RWPE2 (cell line): ENCODE measurements around the gene TENM4.
"Not testable (repeated sequence)": the region's sequence is repeated elsewhere in the genome, so short reads cannot be mapped to it uniquely, and the experiment has no call there.

Source experiments
- ATAC-seq: fragments of 200-7000 bp; cut with Tn5 transposase; 3 replicates; pipeline ENCODE4 v1.9.1; 2021; ENCODE audit warnings: low read depth
- DNase-seq: peaks from one replicate; pipeline ENCODE4 v3.0.0-alpha.2; 2020; ENCODE audit warnings: low spot score
- H3K27ac ChIP-seq: fragments of 450-650 bp; 2 replicates; pipeline ENCODE4 v1.5.1; 2017; ENCODE audit warnings: mild to moderate bottlenecking; ENCODE audit not compliant: poor library complexity, severe bottlenecking
- H3K27me3 ChIP-seq: fragments of 250-450 bp; sonication (Bioruptor Pico); 2 replicates; pipeline ENCODE4 v1.5.1; 2021; ENCODE audit warnings: mild to moderate bottlenecking, moderate library complexity; ENCODE audit not compliant: insufficient read depth, poor library complexity, severe bottlenecking
- H3K36me3 ChIP-seq: fragments of 250-450 bp; sonication (Bioruptor Pico); 2 replicates; pipeline ENCODE4 v1.5.1; 2020; ENCODE audit warnings: low read depth, mild to moderate bottlenecking, moderate library complexity
- H3K4me1 ChIP-seq: fragments of 250-450 bp; sonication (Bioruptor Pico); 2 replicates; pipeline ENCODE4 v1.5.1; 2021; ENCODE audit warnings: mild to moderate bottlenecking, moderate library complexity; ENCODE audit not compliant: insufficient read depth, poor library complexity, severe bottlenecking
- H3K4me3 ChIP-seq: fragments of 250-450 bp; sonication (Bioruptor Pico); 2 replicates; pipeline ENCODE4 v1.5.1; 2021; ENCODE audit warnings: mild to moderate bottlenecking, moderate library complexity; ENCODE audit not compliant: severe bottlenecking
- H3K9me3 ChIP-seq: fragments of 250-450 bp; sonication (Bioruptor Pico); 2 replicates; pipeline ENCODE4 v1.5.1; 2021; ENCODE audit warnings: mild to moderate bottlenecking, moderate library complexity; ENCODE audit not compliant: severe bottlenecking
- CTCF ChIP-seq: fragments of 450-650 bp; IDR thresholded peaks from one replicate; pipeline ENCODE4 v1.5.1; 2017; ENCODE audit warnings: mild to moderate bottlenecking, moderate library complexity; ENCODE audit not compliant: poor library complexity, severe bottlenecking

Gene TENM4

GRCh38 chr11:78620159-78620558 is 820.7 kb downstream of the TENM4 start:
- no peaks in the 10 kb centered on the region for H3K4me1 ChIP-seq
- no peak overlapping the region for H3K27ac ChIP-seq
- H3K9me3 ChIP-seq = no peaks in the 10 kb centered on the region
- ATAC-seq = no peak
- no peak for DNase-seq
- no peaks in the 10 kb centered on the region for H3K27me3 ChIP-seq
- no peak for TF ChIP-seq CTCF
- H3K36me3 ChIP-seq = no peaks in the 10 kb centered on the region
- no peak overlapping the region for H3K4me3 ChIP-seq

DNA sequence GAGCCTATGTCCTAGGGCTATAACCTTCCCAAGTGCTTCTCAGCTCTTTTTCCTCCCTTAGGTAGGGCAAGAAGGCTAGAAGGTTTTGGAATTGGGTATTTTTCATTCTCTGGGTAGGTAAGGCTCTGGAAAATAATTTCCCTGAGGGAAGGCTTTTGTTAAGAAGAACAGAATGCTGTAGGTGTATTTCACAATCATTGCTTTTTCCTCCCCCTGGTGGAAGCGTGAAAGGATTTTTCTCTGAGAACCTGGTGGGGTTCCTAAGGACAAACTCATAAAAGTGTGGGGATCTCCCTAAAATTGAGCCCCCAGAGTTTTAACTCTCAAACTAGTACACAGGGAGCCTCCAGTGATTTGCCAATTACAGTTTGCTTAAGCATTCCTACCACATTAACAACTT is 825.1 kb downstream of the TENM4 start:
- Histone ChIP-seq H3K4me1 (no peaks in the 10 kb centered on the region), H3K27ac (no peak overlapping the region), H3K36me3 (no peaks in the 10 kb centered on the region), H3K9me3 (no peaks in the 10 kb centered on the region), H3K27me3 (no peaks in the 10 kb centered on the region), H3K4me3 (no peak overlapping the region)
- no peak for ATAC-seq
- no peak for TF ChIP-seq CTCF
- DNase-seq = no peak

DNA sequence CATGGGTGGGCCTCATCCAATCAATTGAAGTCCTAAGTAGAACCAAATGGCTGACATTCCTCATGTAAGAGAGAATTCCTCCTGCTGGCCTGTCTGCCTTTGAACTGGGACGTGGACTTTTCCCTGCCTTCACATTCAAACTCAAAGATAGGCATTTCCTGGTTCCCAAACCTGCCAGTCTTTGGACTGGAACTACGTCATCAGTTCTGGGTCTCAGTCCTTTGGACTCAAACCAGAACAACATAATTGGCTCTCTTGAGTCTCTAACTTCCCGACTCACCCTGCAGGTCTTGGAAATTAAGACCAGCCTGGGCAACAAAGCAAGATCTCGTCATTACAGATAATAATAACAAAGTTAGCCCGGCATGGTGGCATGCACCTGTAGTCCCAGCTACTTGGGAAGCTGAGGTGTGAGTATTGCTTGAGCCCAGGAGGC is 827.4 kb downstream of the TENM4 start:
- no peak for DNase-seq
- Histone ChIP-seq H3K27ac (no peak overlapping the region), H3K4me1 (no peaks in the 10 kb centered on the region), H3K27me3 (no peaks in the 10 kb centered on the region), H3K4me3 (no peak overlapping the region), H3K9me3 (no peaks in the 10 kb centered on the region), H3K36me3 (no peaks in the 10 kb centered on the region)
- no peak for ATAC-seq
- no peak for TF ChIP-seq CTCF

DNA sequence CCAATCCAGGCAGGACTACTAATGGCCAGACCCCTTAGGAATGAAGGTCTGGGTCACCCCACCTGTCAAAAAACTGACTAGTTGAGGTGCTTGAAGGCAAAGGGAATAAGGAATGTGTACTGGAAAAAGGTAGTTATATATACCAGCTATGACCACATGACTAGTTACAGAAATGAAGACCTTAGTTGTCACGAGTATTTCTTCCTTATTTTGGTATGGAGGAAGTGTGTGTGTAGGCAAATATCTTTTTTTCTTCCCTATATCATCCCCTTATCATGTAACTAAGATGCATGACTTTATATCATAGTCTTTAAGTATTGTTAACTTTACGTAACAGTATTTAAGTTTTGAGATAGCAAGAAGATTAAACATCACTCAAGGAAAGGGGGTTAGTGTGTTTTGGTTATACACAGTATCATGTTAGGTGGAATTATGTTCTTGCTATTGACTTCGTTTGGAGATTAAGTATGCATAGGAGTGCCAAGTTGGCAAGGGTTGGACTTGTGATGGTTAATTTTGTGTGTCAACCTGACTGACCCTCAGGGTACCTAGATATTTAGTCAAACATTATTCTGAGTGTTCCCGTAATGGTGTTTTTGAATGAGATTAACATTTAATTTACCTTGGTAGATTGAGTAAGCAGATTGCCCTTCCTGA is 828.0 kb downstream of the TENM4 start:
- TF ChIP-seq CTCF = no peak
- ATAC-seq (no peak), DNase-seq (no peak)
- H3K27ac ChIP-seq = no peak overlapping the region
- no peaks in the 10 kb centered on the region for H3K9me3 ChIP-seq
- H3K36me3 ChIP-seq = no peaks in the 10 kb centered on the region
- no peaks in the 10 kb centered on the region for H3K27me3 ChIP-seq
- no peak overlapping the region for H3K4me3 ChIP-seq
- no peaks in the 10 kb centered on the region for H3K4me1 ChIP-seq

GRCh38 chr11:78609321-78609720 is 831.5 kb downstream of the TENM4 start:
- H3K9me3 ChIP-seq, H3K36me3 ChIP-seq, ATAC-seq, H3K4me3 ChIP-seq, H3K27ac ChIP-seq, H3K27me3 ChIP-seq, H3K4me1 ChIP-seq, DNase-seq: not testable (repeated sequence)
